ENCODE data around the gene TEX12. TPM values are rescaled to one million over a fixed set of nuclear protein-coding genes. Genes with fewer than 3 reads are reported as not detected.
A peak's percentile ranks its signal among the peaks of the same experiment; 100 is the strongest.

The TEX12 gene
- total and polyA plus RNA-seq, 11 donors, result 0.27 to 0.57 (median 0.36) TPM; not detected in 8

GRCh38 chr11:112216561-112217105 is 49.5 kb downstream of the TEX12 start:
- TF ChIP-seq CTCF (IDR thresholded peaks at IDR 0.05) (no peak), POLR2A (IDR thresholded peaks at IDR 0.05) (no peak)
- H3K27ac ChIP-seq, result no peak overlapping the region
- no peak for ATAC-seq

GRCh38 chr11:112219476-112220232 is 52.5 kb downstream of the TEX12 start:
- intact Hi-C loops (cut with DNase I), result loop anchor here (1.0 to 10.0 kb wide), 8 partner anchors 59 to 1315 kb away; no protein-coding TSS in a partner anchor
- 33 to 40% (median 34%) methylated on average over 7 of the region's 7 CpGs for WGBS, 4 donors
- peaks cover 0 to 5% (median 0%) of the 10 kb centered on the region in 12 donors for H3K4me1 ChIP-seq

More at GRCh38 chr11:112216561-112217105, 49.5 kb downstream of the TEX12 start:
- no peak overlapping the region for H3K4me3 ChIP-seq
- intact Hi-C loops (cut with DNase I), result loop anchor here in 3 of 10 donors (10.0 kb wide), 3 partner anchors 348 to 1318 kb away; no protein-coding TSS in a partner anchor
- H3K9me3 ChIP-seq, result no peaks in the 10 kb centered on the region
- H3K4me1 ChIP-seq, result peaks cover 0 to 12% (median 0%) of the 10 kb centered on the region in 12 donors
- 95 to 100% (median 96%) methylated on average over 1 of the region's 1 CpG for WGBS, 4 donors
- no peaks in the 10 kb centered on the region for H3K27me3 ChIP-seq
- peaks cover 0 to 61% (median 0%) of the 10 kb centered on the region in 9 donors for H3K36me3 ChIP-seq
- DNase-seq, result no peak

GRCh38 chr11:112221274-112221835 is 54.2 kb downstream of the TEX12 start:
- ATAC-seq (no peak), DNase-seq (no peak)
- WGBS, 4 donors, result 67 to 82% (median 74%) methylated on average over 3 of the region's 3 CpGs
- Histone ChIP-seq H3K4me1 (peaks cover 0 to 5% (median 0%) of the 10 kb centered on the region in 12 donors), H3K27ac (peak overlapping the region in 1 of 12 donors; percentile 6), H3K9me3 (no peaks in the 10 kb centered on the region), H3K36me3 (peaks cover 0 to 46% (median 0%) of the 10 kb centered on the region in 9 donors), H3K27me3 (no peaks in the 10 kb centered on the region), H3K4me3 (no peak overlapping the region)
- intact Hi-C loops (cut with DNase I), result loop anchor here in 4 of 10 donors (2.0 to 10.0 kb wide), 4 partner anchors 57 to 1063 kb away; no protein-coding TSS in a partner anchor
- TF ChIP-seq CTCF (IDR thresholded peaks at IDR 0.05), result no peak
- no peak for TF ChIP-seq POLR2A (IDR thresholded peaks at IDR 0.05)

More at GRCh38 chr11:112219476-112220232, 52.5 kb downstream of the TEX12 start:
- Histone ChIP-seq H3K27me3 (no peaks in the 10 kb centered on the region), H3K36me3 (peaks cover 0 to 56% (median 0%) of the 10 kb centered on the region in 9 donors), H3K9me3 (no peaks in the 10 kb centered on the region), H3K27ac (no peak overlapping the region), H3K4me3 (no peak overlapping the region)
- TF ChIP-seq CTCF (IDR thresholded peaks at IDR 0.05) (peak; percentile 61 to 84 (median 74)), POLR2A (IDR thresholded peaks at IDR 0.05) (no peak)
- DNase-seq (peak in 2 of 5 donors; percentile 28 to 29), ATAC-seq (peak; percentile 57 to 92 (median 90))

Other genes starting within 250 kb of the TEX12 start
- gene C11orf52, start 248.5 kb upstream of the TEX12 start, total RNA-seq, result 1 to 10 TPM in 8 of 9 donors, under 1 TPM in 1; 0.79 to 8.3 (median 2.0) TPM
- gene C11orf52, start 248.5 kb upstream of the TEX12 start, polyA plus RNA-seq, result 1 to 10 TPM; 2.3 to 2.9 TPM
- 10 to 100 TPM; 15.0 to 34.9 (median 20.5) TPM for gene DIXDC1, start 230.0 kb upstream of the TEX12 start, total RNA-seq
- gene DIXDC1, start 230.0 kb upstream of the TEX12 start, polyA plus RNA-seq, result 10 to 100 TPM in 1 of 2 donors, 1 to 10 TPM in 1; 3.9 to 10.6 TPM
- 100 to 1,000 TPM; 110 to 179 (median 160) TPM for gene DLAT, start 142.0 kb upstream of the TEX12 start, total RNA-seq
- 10 to 100 TPM; 48.7 to 98.3 TPM for gene DLAT, start 142.0 kb upstream of the TEX12 start, polyA plus RNA-seq
- 1 to 10 TPM; 1.4 to 6.9 (median 2.1) TPM for gene PIH1D2, start 93.4 kb upstream of the TEX12 start, total RNA-seq
- gene PIH1D2, start 93.4 kb upstream of the TEX12 start, polyA plus RNA-seq, result 1 to 10 TPM; 1.4 to 2.4 TPM
- 10 to 100 TPM in 3 of 9 donors, 1 to 10 TPM in 6; 5.1 to 12.5 (median 7.6) TPM for gene NKAPD1, start 93.1 kb upstream of the TEX12 start, total RNA-seq
- 10 to 100 TPM in 1 of 2 donors, 1 to 10 TPM in 1; 4.2 to 10.9 TPM for gene NKAPD1, start 93.1 kb upstream of the TEX12 start, polyA plus RNA-seq
- 100 to 1,000 TPM; 113 to 203 (median 148) TPM for gene TIMM8B, start 80.6 kb upstream of the TEX12 start, total RNA-seq
- 100 to 1,000 TPM; 210 to 327 TPM for gene TIMM8B, start 80.6 kb upstream of the TEX12 start, polyA plus RNA-seq
- 100 to 1,000 TPM; 173 to 314 (median 245) TPM for gene SDHD, start 80.5 kb upstream of the TEX12 start, total RNA-seq
- gene SDHD, start 80.5 kb upstream of the TEX12 start, polyA plus RNA-seq, result 100 to 1,000 TPM; 235 to 236 TPM
- gene IL18, start 3.3 kb upstream of the TEX12 start, total RNA-seq, result 10 to 100 TPM in 2 of 9 donors, 1 to 10 TPM in 6, under 1 TPM in 1; 0.88 to 23.9 (median 2.0) TPM
- 1 to 10 TPM; 1.1 to 3.4 TPM for gene IL18, start 3.3 kb upstream of the TEX12 start, polyA plus RNA-seq
- 100 to 1,000 TPM in 4 of 9 donors, 10 to 100 TPM in 5; 51.8 to 126 (median 86.1) TPM for gene BCO2, start 8.1 kb downstream of the TEX12 start, total RNA-seq
- 10 to 100 TPM; 58.4 to 80.7 TPM for gene BCO2, start 8.1 kb downstream of the TEX12 start, polyA plus RNA-seq
- gene PTS, start 59.1 kb downstream of the TEX12 start, total RNA-seq, result 10 to 100 TPM; 21.6 to 45.8 (median 29.9) TPM
- gene PTS, start 59.1 kb downstream of the TEX12 start, polyA plus RNA-seq, result 10 to 100 TPM; 54.4 to 77.7 TPM
- gene PLET1, start 93.5 kb downstream of the TEX12 start, total RNA-seq, result not detected
- gene PLET1, start 93.5 kb downstream of the TEX12 start, polyA plus RNA-seq, result not detected